ENCODE measurements around the gene CYP3A4.

DNA sequence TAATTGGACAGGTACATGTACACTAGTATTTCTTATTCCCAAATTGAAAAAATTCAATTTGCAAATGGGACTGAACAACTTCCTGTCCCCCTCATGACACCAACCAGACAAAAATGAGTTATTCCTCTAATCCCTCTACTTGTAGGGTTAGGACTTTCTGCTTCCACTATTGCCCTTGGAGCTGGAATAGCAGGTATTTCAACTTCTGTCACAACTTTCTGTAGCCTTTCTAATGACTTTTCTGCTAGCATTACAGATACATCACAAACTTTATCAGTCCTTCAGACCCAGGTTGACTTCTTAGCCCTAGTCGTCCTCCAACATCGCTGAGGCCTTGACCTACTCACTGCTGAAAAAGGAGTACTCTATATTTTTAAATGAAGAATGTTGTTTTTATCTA lies 55.4 kb downstream of the CYP3A4 start:
- TF ChIP-seq SP1 (CRISPR knock-in tag; IDR thresholded peaks at IDR 0.05) (no peak), GTF2F1 (IDR thresholded peaks at IDR 0.05; ENCODE audit: low read depth, low read length) (no peak), POLR2A (conservative IDR thresholded peaks at IDR 0.05) (no peak), MYC (IDR thresholded peaks at IDR 0.05; ENCODE audit: low read depth, low read length) (no peak), MYC (CRISPR knock-in tag; IDR thresholded peaks at IDR 0.05; ENCODE audit: borderline replicate concordance, low read depth) (no peak), HNRNPLL (IDR thresholded peaks at IDR 0.05; ENCODE audit: low read depth, low read length, poor library complexity, severe bottlenecking) (no peak), MXI1 (IDR thresholded peaks at IDR 0.05; ENCODE audit: low read depth, low read length) (no peak), ZNF140 (CRISPR knock-in tag; IDR thresholded peaks at IDR 0.05) (no peak), POU5F1 (IDR thresholded peaks at IDR 0.05; ENCODE audit: borderline replicate concordance, low read depth, low read length, partially characterized antibody) (no peak), DPF2 (IDR thresholded peaks at IDR 0.05) (no peak), CREBBP (IDR thresholded peaks at IDR 0.05; ENCODE audit: low read depth, low read length) (no peak), ELF2 (CRISPR knock-in tag; IDR thresholded peaks at IDR 0.05) (no peak)
- TF ChIP-seq, protein P1, sequence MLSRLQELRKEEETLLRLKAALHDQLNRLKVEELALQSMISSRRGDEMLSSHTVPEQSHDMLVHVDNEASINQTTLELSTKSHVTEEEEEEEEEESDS (CRISPR knock-in tag; IDR thresholded peaks at IDR 0.05): no peak

Measured in K562 (cell line).